ENCODE data around the gene PACRG. TPM values are rescaled to one million over a fixed set of nuclear protein-coding genes. Genes with fewer than 3 reads are reported as not detected.

PACRG gene
- total and polyA plus RNA-seq, 2 of the 8 experiments (the other 6 are each of a cell fraction or from before 2014, with no cell fraction given) = 0.44 to 0.54 TPM

GRCh38 chr6:163078712-163079111 is 350.9 kb downstream of the PACRG start:
- Histone ChIP-seq H3K79me2 (ENCODE audit: control insufficient read depth in 1 of 2, insufficient read depth in 2 of 2, low read length in 2 of 2) (no peaks in the 10 kb centered on the region), H3K27ac (ENCODE audit: low read depth, low read length) (no peak overlapping the region), H4K5ac (ENCODE audit: insufficient read length, low read depth, low read length) (no peak overlapping the region), H3K14ac (ENCODE audit: insufficient read length) (no peak overlapping the region), H2AK5ac (ENCODE audit: low read depth, low read length) (no peak overlapping the region), H2AFZ (ENCODE audit: low read length) (no peak overlapping the region), H4K20me1 (replicated peaks in 1 of 2; ENCODE audit: control insufficient read depth in 1 of 2, insufficient read depth in 2 of 2, low read length in 2 of 2) (no peaks in the 10 kb centered on the region), H4K91ac (replicated peaks; ENCODE audit: insufficient read length, low read length) (no peak overlapping the region), H3K23me2 (ENCODE audit: low read depth, low read length) (no peaks in the 10 kb centered on the region), H2BK15ac (ENCODE audit: low read length) (no peak overlapping the region), H3K4me2 (ENCODE audit: insufficient read depth in 1 of 2, low read depth in 2 of 2, low read length in 2 of 2) (no peak overlapping the region), H4K8ac (ENCODE audit: extremely low read depth, insufficient read depth, low read length) (no peak overlapping the region), H3K27me3 (replicated peaks in 1 of 4; ENCODE audit: control insufficient read depth in 3 of 4, extremely low read depth in 1 of 4, insufficient read depth in 3 of 4, low read length in 3 of 4) (no peaks in the 10 kb centered on the region), H3K79me1 (ENCODE audit: low read depth, low read length) (no peaks in the 10 kb centered on the region), H2BK5ac (ENCODE audit: low read depth, low read length) (no peak overlapping the region), H3K18ac (ENCODE audit: extremely low read depth, low read length) (no peak overlapping the region), H2BK20ac (ENCODE audit: low read length) (no peak overlapping the region), H3K56ac (replicated peaks; ENCODE audit: insufficient read length, low read depth, low read length) (no peak overlapping the region), H3K4me3 (ENCODE audit: extremely low read depth in 1 of 4, insufficient read depth in 2 of 4, low read depth in 3 of 4, low read length in 4 of 4) (no peak overlapping the region), H3K4me1 (replicated peaks in 1 of 4; ENCODE audit: control insufficient read depth in 3 of 4, insufficient read depth in 4 of 4, low read length in 3 of 4) (peaks cover 0 to 7% (median under 1%) of the 10 kb centered on the region in 4 experiments; a peak in 5 of 7 replicates), H3K4ac (replicated peaks; ENCODE audit: insufficient read length, low read depth, low read length) (no peak overlapping the region), H2BK120ac (replicated peaks; ENCODE audit: low read depth, low read length) (no peak overlapping the region), H3K9me3 (ENCODE audit: insufficient read depth in 2 of 2, low read depth in 1 of 2, low read length in 1 of 2) (no peaks in the 10 kb centered on the region), H3K9ac (replicated peaks in 1 of 4; ENCODE audit: extremely low read depth in 1 of 4, low read depth in 3 of 4, low read length in 3 of 4) (no peak overlapping the region), H3K23ac (ENCODE audit: insufficient read length) (no peak overlapping the region), H2BK12ac (ENCODE audit: low read depth, low read length) (no peak overlapping the region), H3K36me3 (ENCODE audit: control insufficient read depth in 2 of 4, insufficient read depth in 4 of 4, low read length in 3 of 4) (no peaks in the 10 kb centered on the region)
- ChIA-PET CTCF (ENCODE audit: partially characterized antibody) (interaction anchor here (0.6 kb wide), 1 partner anchor 309 kb away, joined by 3 read pairs; no protein-coding TSS in a partner anchor), POLR2A (ENCODE audit: partially characterized antibody) (no interaction called here)
- TF ChIP-seq, protein P1, sequence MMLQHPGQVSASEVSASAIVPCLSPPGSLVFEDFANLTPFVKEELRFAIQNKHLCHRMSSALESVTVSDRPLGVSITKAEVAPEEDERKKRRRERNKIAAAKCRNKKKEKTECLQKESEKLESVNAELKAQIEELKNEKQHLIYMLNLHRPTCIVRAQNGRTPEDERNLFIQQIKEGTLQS (IDR thresholded peaks at IDR 0.05; ENCODE audit: insufficient read depth, low read depth, low read length) = no peak
- TF ChIP-seq SP4 (IDR thresholded peaks at IDR 0.05; ENCODE audit: low read length) = no peak
- no peak for TF ChIP-seq CHD1 (IDR thresholded peaks at IDR 0.05; ENCODE audit: low read depth, low read length)
- TF ChIP-seq TAF1 (IDR thresholded peaks at IDR 0.05; ENCODE audit: low read depth, low read length) = no peak
- TF ChIP-seq POLR2AphosphoS5 (IDR thresholded peaks at IDR 0.05; ENCODE audit: low read depth, low read length) = no peak
- WGBS, 2 experiments (ENCODE audit: extremely low coverage in 1 of 2, insufficient coverage in 1 of 2, insufficient read length in 1 of 2, insufficient replicate concordance in 2 of 2, low coverage in 1 of 2, low lambda C conversion rate in 2 of 2, missing lambda C conversion rate in 1 of 2) = 95% methylated on average over 7 of the region's 7 CpGs; no CpG with 5 or more reads in 1 of the 2 experiments
- FAIRE-seq = no peak
- no peak for DNase-seq (ENCODE audit: low read depth in 1 of 2, low spot score in 2 of 2)
